ENCODE results near the gene RHOV.

Gene RHOV

GRCh38 chr15:40859206-40859851 lies 14.7 kb downstream of the RHOV start:
- no peak overlapping the region for H3K27ac ChIP-seq (ENCODE audit: low read depth, low read length)
- no peak overlapping the region for H3K4me3 ChIP-seq (ENCODE audit: low read length)
- no peaks in the 10 kb centered on the region; the same call in 1 of the 2 replicates for H3F3A ChIP-seq (ENCODE audit: control insufficient read depth, insufficient read depth)
- no peaks in the 10 kb centered on the region for H3K27me3 ChIP-seq (ENCODE audit: control insufficient read depth, low read length)
- peaks cover 4% of the 10 kb centered on the region for H3K4me1 ChIP-seq (ENCODE audit: control insufficient read depth, low read length)
- no peak overlapping the region for H3K4me2 ChIP-seq (ENCODE audit: low read length)
- no peaks in the 10 kb centered on the region for H3K9me3 ChIP-seq (ENCODE audit: control insufficient read depth, insufficient read depth, low read length)
- H4K20me1 ChIP-seq (ENCODE audit: control insufficient read depth, insufficient read depth, low read depth, low read length): no peaks in the 10 kb centered on the region
- no peaks in the 10 kb centered on the region for H3K9me2 ChIP-seq (replicated peaks; ENCODE audit: control insufficient read depth, low read length)
- no peaks in the 10 kb centered on the region for H3K36me3 ChIP-seq (ENCODE audit: control insufficient read depth, low read length)
- TF ChIP-seq, protein P1, sequence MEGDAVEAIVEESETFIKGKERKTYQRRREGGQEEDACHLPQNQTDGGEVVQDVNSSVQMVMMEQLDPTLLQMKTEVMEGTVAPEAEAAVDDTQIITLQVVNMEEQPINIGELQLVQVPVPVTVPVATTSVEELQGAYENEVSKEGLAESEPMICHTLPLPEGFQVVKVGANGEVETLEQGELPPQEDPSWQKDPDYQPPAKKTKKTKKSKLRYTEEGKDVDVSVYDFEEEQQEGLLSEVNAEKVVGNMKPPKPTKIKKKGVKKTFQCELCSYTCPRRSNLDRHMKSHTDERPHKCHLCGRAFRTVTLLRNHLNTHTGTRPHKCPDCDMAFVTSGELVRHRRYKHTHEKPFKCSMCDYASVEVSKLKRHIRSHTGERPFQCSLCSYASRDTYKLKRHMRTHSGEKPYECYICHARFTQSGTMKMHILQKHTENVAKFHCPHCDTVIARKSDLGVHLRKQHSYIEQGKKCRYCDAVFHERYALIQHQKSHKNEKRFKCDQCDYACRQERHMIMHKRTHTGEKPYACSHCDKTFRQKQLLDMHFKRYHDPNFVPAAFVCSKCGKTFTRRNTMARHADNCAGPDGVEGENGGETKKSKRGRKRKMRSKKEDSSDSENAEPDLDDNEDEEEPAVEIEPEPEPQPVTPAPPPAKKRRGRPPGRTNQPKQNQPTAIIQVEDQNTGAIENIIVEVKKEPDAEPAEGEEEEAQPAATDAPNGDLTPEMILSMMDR (IDR thresholded peaks at IDR 0.05; ENCODE audit: low read depth, low read length, poor library complexity, severe bottlenecking): peak; percentile 92
- TF ChIP-seq EZH2phosphoT487 (IDR thresholded peaks at IDR 0.05; ENCODE audit: borderline replicate concordance, low read length): no peak
- no peaks in the 10 kb centered on the region for H3K79me2 ChIP-seq (ENCODE audit: control insufficient read depth, low read length)

GRCh38 chr15:40858706-40859105 lies 15.3 kb downstream of the RHOV start:
- Histone ChIP-seq H3K9me3 (ENCODE audit: control insufficient read depth, insufficient read depth, low read length) (no peaks in the 10 kb centered on the region), H3K4me1 (ENCODE audit: control insufficient read depth, low read length) (peaks cover 4% of the 10 kb centered on the region), H3K27ac (ENCODE audit: low read depth, low read length) (no peak overlapping the region), H4K20me1 (ENCODE audit: control insufficient read depth, insufficient read depth, low read depth, low read length) (no peaks in the 10 kb centered on the region), H3K36me3 (ENCODE audit: control insufficient read depth, low read length) (no peaks in the 10 kb centered on the region), H3K27me3 (ENCODE audit: control insufficient read depth, low read length) (no peaks in the 10 kb centered on the region), H3K79me2 (ENCODE audit: control insufficient read depth, low read length) (no peaks in the 10 kb centered on the region), H3K9me2 (replicated peaks; ENCODE audit: control insufficient read depth, low read length) (no peaks in the 10 kb centered on the region), H3K4me2 (ENCODE audit: low read length) (no peak overlapping the region), H3K4me3 (ENCODE audit: low read length) (no peak overlapping the region), H3F3A (ENCODE audit: control insufficient read depth, insufficient read depth) (no peaks in the 10 kb centered on the region; the same call in 1 of the 2 replicates)
- TF ChIP-seq, protein P1 (IDR thresholded peaks at IDR 0.05; ENCODE audit: low read depth, low read length, poor library complexity, severe bottlenecking): no peak
- TF ChIP-seq EZH2phosphoT487 (IDR thresholded peaks at IDR 0.05; ENCODE audit: borderline replicate concordance, low read length): no peak

DNA sequence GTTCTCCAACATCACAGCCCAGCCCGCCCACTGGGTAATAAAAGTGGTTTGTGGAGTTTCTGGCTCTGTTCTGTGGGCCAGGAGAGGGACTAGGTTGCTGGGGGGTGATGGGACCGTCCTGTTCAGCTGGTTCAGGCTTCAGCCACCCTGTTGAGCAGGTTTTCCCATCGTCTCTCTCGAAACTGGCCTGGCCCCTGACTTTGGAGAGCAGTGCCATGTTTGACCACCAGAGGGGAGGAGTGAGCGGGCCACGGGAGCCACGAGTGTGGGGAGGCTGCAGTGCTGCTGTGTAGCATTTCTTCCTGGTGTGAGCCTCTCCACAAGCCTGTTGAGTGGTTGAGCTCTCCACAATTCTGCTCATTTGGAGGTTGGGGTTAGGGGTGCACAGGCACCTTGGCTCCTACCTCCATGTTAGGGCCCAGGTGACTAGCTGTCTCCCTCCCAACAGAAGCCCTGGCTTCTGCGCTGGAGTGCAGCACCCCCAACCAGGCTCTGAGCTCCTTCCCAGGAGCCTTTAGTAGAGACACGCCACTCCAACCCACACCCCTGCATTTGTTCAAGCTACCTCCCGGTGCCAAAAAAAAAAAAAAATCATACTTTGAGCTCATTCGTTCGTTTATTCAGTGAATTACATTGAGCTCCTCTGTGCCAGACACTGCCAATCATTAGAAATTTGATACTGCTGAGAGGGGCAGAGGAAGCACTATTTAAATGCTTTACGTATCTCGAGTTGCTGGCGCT lies 16.3 kb downstream of the RHOV start:
- Histone ChIP-seq H3K4me1 (ENCODE audit: control insufficient read depth, low read length) (peaks cover 4% of the 10 kb centered on the region), H3K27ac (ENCODE audit: low read depth, low read length) (no peak overlapping the region), H3K4me2 (ENCODE audit: low read length) (no peak overlapping the region), H3K9me2 (replicated peaks; ENCODE audit: control insufficient read depth, low read length) (no peaks in the 10 kb centered on the region), H3F3A (ENCODE audit: control insufficient read depth, insufficient read depth) (no peaks in the 10 kb centered on the region; the same call in 1 of the 2 replicates), H3K4me3 (ENCODE audit: low read length) (no peak overlapping the region), H3K27me3 (ENCODE audit: control insufficient read depth, low read length) (no peaks in the 10 kb centered on the region), H4K20me1 (ENCODE audit: control insufficient read depth, insufficient read depth, low read depth, low read length) (no peaks in the 10 kb centered on the region), H3K79me2 (ENCODE audit: control insufficient read depth, low read length) (no peaks in the 10 kb centered on the region), H3K36me3 (ENCODE audit: control insufficient read depth, low read length) (no peaks in the 10 kb centered on the region), H3K9me3 (ENCODE audit: control insufficient read depth, insufficient read depth, low read length) (no peaks in the 10 kb centered on the region)
- TF ChIP-seq EZH2phosphoT487 (IDR thresholded peaks at IDR 0.05; ENCODE audit: borderline replicate concordance, low read length): no peak
- TF ChIP-seq, protein P1 (IDR thresholded peaks at IDR 0.05; ENCODE audit: low read depth, low read length, poor library complexity, severe bottlenecking): peak; percentile 92
